Measurements from ENCODE around the gene BRINP2. TPM values are rescaled to one million over a fixed set of nuclear protein-coding genes. Genes with fewer than 3 reads are reported as not detected.
"Not testable (repeated sequence)": the region's sequence is repeated elsewhere in the genome, so short reads cannot be mapped to it uniquely, and the experiment has no call there.

The BRINP2 gene
- total RNA-seq, 1 experiment from 2014 or later = not detected

- Mint-ChIP-seq H3K4me3 (ENCODE audit: unreplicated experiment) (no peak overlapping the region), H3K9me3 (ENCODE audit: unreplicated experiment) (no peaks in the 10 kb centered on the region), H3K36me3 (ENCODE audit: insufficient read depth, unreplicated experiment) (no peaks in the 10 kb centered on the region), H3K27ac (ENCODE audit: low read depth, unreplicated experiment) (no peak overlapping the region), H3K27me3 (ENCODE audit: insufficient read depth, unreplicated experiment) (no peaks in the 10 kb centered on the region), H3K4me1 (ENCODE audit: insufficient read depth, unreplicated experiment) (peaks cover 27% of the 10 kb centered on the region)
- intact Hi-C loops (cut with micrococcal nuclease) = no loop called here
- BruUV-seq (replicated peaks) = no TSS peak
- POLR2A ChIA-PET = no interaction called here
- no peak for DNase-seq (ENCODE audit: unreplicated experiment)
- no peak for TF ChIP-seq CTCF (IDR thresholded peaks at IDR 0.05; ENCODE audit: unreplicated experiment)
- CTCF ChIA-PET = interaction anchor here (0.7 kb wide), 2 partner anchors 9 to 30 kb away, joined by 3 to 4 read pairs; no protein-coding TSS in a partner anchor
Measured at GRCh38 chr1:177311586-177311985, 140.8 kb downstream of the BRINP2 start.

- H3K27me3 Mint-ChIP-seq (ENCODE audit: insufficient read depth, unreplicated experiment) = no peaks in the 10 kb centered on the region
- ChIA-PET CTCF (interaction anchor here (0.6 to 0.7 kb wide), 4 partner anchors 23 to 1607 kb away, joined by 3 to 4 read pairs (median 3); no protein-coding TSS in a partner anchor), POLR2A (no interaction called here)
- no peak overlapping the region for H3K4me3 Mint-ChIP-seq (ENCODE audit: unreplicated experiment)
- H3K27ac Mint-ChIP-seq (ENCODE audit: low read depth, unreplicated experiment) = no peak overlapping the region
- DNase-seq (ENCODE audit: unreplicated experiment) = no peak
- peaks cover 7% of the 10 kb centered on the region for H3K4me1 Mint-ChIP-seq (ENCODE audit: insufficient read depth, unreplicated experiment)
- intact Hi-C loops (cut with micrococcal nuclease) = no loop called here
- H3K36me3 Mint-ChIP-seq (ENCODE audit: insufficient read depth, unreplicated experiment) = no peaks in the 10 kb centered on the region
- H3K9me3 Mint-ChIP-seq (ENCODE audit: unreplicated experiment) = no peaks in the 10 kb centered on the region
- no peak for TF ChIP-seq CTCF (IDR thresholded peaks at IDR 0.05; ENCODE audit: unreplicated experiment)
- BruUV-seq (replicated peaks) = no TSS peak
Measured at GRCh38 chr1:177315261-177315660, 144.5 kb downstream of the BRINP2 start.

GRCh38 chr1:177315761-177316160, 145.0 kb downstream of the BRINP2 start:
- H3K36me3 Mint-ChIP-seq (ENCODE audit: insufficient read depth, unreplicated experiment) = no peaks in the 10 kb centered on the region
- peaks cover 7% of the 10 kb centered on the region for H3K4me1 Mint-ChIP-seq (ENCODE audit: insufficient read depth, unreplicated experiment)
- BruUV-seq (replicated peaks) = no TSS peak
- intact Hi-C loops (cut with micrococcal nuclease) = no loop called here
- H3K27me3 Mint-ChIP-seq (ENCODE audit: insufficient read depth, unreplicated experiment) = no peaks in the 10 kb centered on the region
- no peaks in the 10 kb centered on the region for H3K9me3 Mint-ChIP-seq (ENCODE audit: unreplicated experiment)
- POLR2A ChIA-PET = no interaction called here
- H3K27ac Mint-ChIP-seq (ENCODE audit: low read depth, unreplicated experiment) = no peak overlapping the region
- no peak overlapping the region for H3K4me3 Mint-ChIP-seq (ENCODE audit: unreplicated experiment)
- no peak for DNase-seq (ENCODE audit: unreplicated experiment)
- TF ChIP-seq CTCF (IDR thresholded peaks at IDR 0.05; ENCODE audit: unreplicated experiment) = no peak
- CTCF ChIA-PET = interaction anchor here (0.6 to 0.7 kb wide), 3 partner anchors 23 to 1607 kb away, joined by 3 read pairs; no protein-coding TSS in a partner anchor

GRCh38 chr1:177321434-177321833, 150.7 kb downstream of the BRINP2 start:
- H3K4me3 Mint-ChIP-seq (ENCODE audit: unreplicated experiment); H3K4me1 Mint-ChIP-seq (ENCODE audit: insufficient read depth, unreplicated experiment); intact Hi-C loops (cut with micrococcal nuclease); H3K9me3 Mint-ChIP-seq (ENCODE audit: unreplicated experiment); H3K27me3 Mint-ChIP-seq (ENCODE audit: insufficient read depth, unreplicated experiment); H3K27ac Mint-ChIP-seq (ENCODE audit: low read depth, unreplicated experiment); H3K36me3 Mint-ChIP-seq (ENCODE audit: insufficient read depth, unreplicated experiment); BruUV-seq (replicated peaks); POLR2A ChIA-PET; DNase-seq (ENCODE audit: unreplicated experiment): not testable (repeated sequence)
- CTCF ChIA-PET = interaction anchor here (1.5 kb wide), 1 partner anchor 139 kb away, joined by 4 read pairs; no protein-coding TSS in a partner anchor

- no peak for DNase-seq (ENCODE audit: unreplicated experiment)
- no TSS peak for BruUV-seq (replicated peaks)
- Mint-ChIP-seq H3K27me3 (ENCODE audit: insufficient read depth, unreplicated experiment) (peaks cover 20% of the 10 kb centered on the region), H3K27ac (ENCODE audit: low read depth, unreplicated experiment) (no peak overlapping the region), H3K36me3 (ENCODE audit: insufficient read depth, unreplicated experiment) (no peaks in the 10 kb centered on the region), H3K9me3 (ENCODE audit: unreplicated experiment) (no peaks in the 10 kb centered on the region), H3K4me1 (ENCODE audit: insufficient read depth, unreplicated experiment) (no peaks in the 10 kb centered on the region), H3K4me3 (ENCODE audit: unreplicated experiment) (no peak overlapping the region)
- POLR2A ChIA-PET = no interaction called here
- intact Hi-C loops (cut with micrococcal nuclease) = no loop called here
- no peak for TF ChIP-seq CTCF (IDR thresholded peaks at IDR 0.05; ENCODE audit: unreplicated experiment)
- CTCF ChIA-PET = no interaction called here
Measured at GRCh38 chr1:177328251-177328650, 157.5 kb downstream of the BRINP2 start.

All from MCF 10A (cell line).